ENCODE measurements around the gene PTPRM.
"Not testable (repeated sequence)": the region's sequence is repeated elsewhere in the genome, so short reads cannot be mapped to it uniquely, and the experiment has no call there.

PTPRM gene

GRCh38 chr18:7729868-7730267, 162.8 kb downstream of the PTPRM start:
- DNase-seq, result no peak

GRCh38 chr18:7730682-7731081, 163.6 kb downstream of the PTPRM start:
- no peak for DNase-seq

GRCh38 chr18:7733642-7734041, 166.5 kb downstream of the PTPRM start:
- DNase-seq, result no peak

GRCh38 chr18:7735196-7735595, 168.1 kb downstream of the PTPRM start:
- no peak for DNase-seq

GRCh38 chr18:7735626-7736175, 168.6 kb downstream of the PTPRM start:
- no peak for DNase-seq

- not testable (repeated sequence) for DNase-seq
These were observed 169.4 kb downstream of the PTPRM start for GRCh38 chr18:7736526-7736925.

- DNase-seq, result no peak
These were observed 170.4 kb downstream of the PTPRM start for GRCh38 chr18:7737550-7737949.

GRCh38 chr18:7740821-7741220, 173.7 kb downstream of the PTPRM start:
- no peak for DNase-seq

GRCh38 chr18:7741640-7742039, 174.5 kb downstream of the PTPRM start:
- no peak for DNase-seq

- no peak for DNase-seq
These were observed 175.1 kb downstream of the PTPRM start for GRCh38 chr18:7742224-7742623.

- no peak for DNase-seq
These were observed 176.1 kb downstream of the PTPRM start for GRCh38 chr18:7743256-7743655.

- DNase-seq, result no peak
These were observed 179.0 kb downstream of the PTPRM start for GRCh38 chr18:7746106-7746505.

GRCh38 chr18:7748251-7749007, 181.3 kb downstream of the PTPRM start:
- no peak for DNase-seq

GRCh38 chr18:7749008-7749405, 181.9 kb downstream of the PTPRM start:
- DNase-seq, result no peak

GRCh38 chr18:7749510-7749981, 182.4 kb downstream of the PTPRM start:
- DNase-seq, result no peak

GRCh38 chr18:7750095-7750663, 183.1 kb downstream of the PTPRM start:
- DNase-seq, result no peak

GRCh38 chr18:7750966-7751365, 183.8 kb downstream of the PTPRM start:
- DNase-seq, result no peak

- no peak for DNase-seq
These were observed 187.1 kb downstream of the PTPRM start for GRCh38 chr18:7754258-7754657.

- DNase-seq, result no peak
These were observed 187.6 kb downstream of the PTPRM start for GRCh38 chr18:7754725-7755181.

GRCh38 chr18:7755753-7756475, 188.8 kb downstream of the PTPRM start:
- no peak for DNase-seq

- DNase-seq, result no peak
These were observed 190.1 kb downstream of the PTPRM start for GRCh38 chr18:7757175-7757574.

GRCh38 chr18:7758764-7759163, 191.6 kb downstream of the PTPRM start:
- DNase-seq, result no peak
